Ishikawa (cell line): ENCODE measurements around the gene DTD1.
A peak's percentile ranks its signal among the peaks of the same experiment; 100 is the strongest.

Source experiments
- CEBPB ChIP-seq: IDR thresholded peaks from 2 replicates; pipeline ENCODE4 v1.6.1; 2012
- CREB1 ChIP-seq: IDR thresholded peaks from 2 replicates; pipeline ENCODE4 v1.6.1; 2012; ENCODE audit warnings: low read depth
- EGR1 ChIP-seq: IDR thresholded peaks from 2 replicates; pipeline ENCODE4 v1.6.1; 2012
- EP300 ChIP-seq: IDR thresholded peaks from 2 replicates; pipeline ENCODE4 v1.6.1; 2012; ENCODE audit warnings: borderline replicate concordance
- FOXM1 ChIP-seq: IDR thresholded peaks from 2 replicates; pipeline ENCODE4 v1.6.1; 2012; ENCODE audit warnings: low read depth, borderline replicate concordance
- NFIC ChIP-seq: IDR thresholded peaks from 2 replicates; pipeline ENCODE4 v1.6.1; 2012
- RAD21 ChIP-seq: IDR thresholded peaks from 2 replicates; pipeline ENCODE4 v1.6.1; 2012; ENCODE audit warnings: low read depth
- TAF1 ChIP-seq: IDR thresholded peaks from 2 replicates; pipeline ENCODE4 v1.6.1; 2012; ENCODE audit warnings: low read depth, mild to moderate bottlenecking
- TCF12 ChIP-seq: IDR thresholded peaks from 2 replicates; pipeline ENCODE4 v1.6.1; 2012; ENCODE audit warnings: low read depth
- TEAD4 ChIP-seq: IDR thresholded peaks from 2 replicates; pipeline ENCODE4 v1.6.1; 2012
- YY1 ChIP-seq: IDR thresholded peaks from 2 replicates; pipeline ENCODE4 v1.6.1; 2012; ENCODE audit warnings: low read depth
- ZBTB7A ChIP-seq: IDR thresholded peaks from 2 replicates; pipeline ENCODE4 v1.6.1; 2012; ENCODE audit warnings: low read depth
- TF ChIP-seq, protein P1 (sequence below): IDR thresholded peaks from 2 replicates; pipeline ENCODE4 v1.6.1; 2012
- TF ChIP-seq, protein P2 (sequence below): IDR thresholded peaks from 2 replicates; pipeline ENCODE4 v1.6.1; 2012; ENCODE audit warnings: low read depth, mild to moderate bottlenecking
- TF ChIP-seq, protein P3 (sequence below): IDR thresholded peaks from 2 replicates; pipeline ENCODE4 v1.6.1; 2012

The DTD1 gene

GRCh38 chr20:18624948-18625347 is 37.1 kb downstream of the DTD1 start:
- TF ChIP-seq EP300 (no peak), TEAD4 (no peak), CEBPB (no peak), ZBTB7A (no peak), TAF1 (no peak)
- TF ChIP-seq, protein P1, sequence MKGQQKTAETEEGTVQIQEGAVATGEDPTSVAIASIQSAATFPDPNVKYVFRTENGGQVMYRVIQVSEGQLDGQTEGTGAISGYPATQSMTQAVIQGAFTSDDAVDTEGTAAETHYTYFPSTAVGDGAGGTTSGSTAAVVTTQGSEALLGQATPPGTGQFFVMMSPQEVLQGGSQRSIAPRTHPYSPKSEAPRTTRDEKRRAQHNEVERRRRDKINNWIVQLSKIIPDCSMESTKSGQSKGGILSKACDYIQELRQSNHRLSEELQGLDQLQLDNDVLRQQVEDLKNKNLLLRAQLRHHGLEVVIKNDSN: no peak

GRCh38 chr20:18625907-18626655 is 38.2 kb downstream of the DTD1 start:
- TF ChIP-seq EGR1: no peak
- no peak for TF ChIP-seq RAD21
- TF ChIP-seq CREB1: no peak
- TF ChIP-seq, protein P1: no peak
- no peak for TF ChIP-seq CEBPB
- TF ChIP-seq, protein P2, sequence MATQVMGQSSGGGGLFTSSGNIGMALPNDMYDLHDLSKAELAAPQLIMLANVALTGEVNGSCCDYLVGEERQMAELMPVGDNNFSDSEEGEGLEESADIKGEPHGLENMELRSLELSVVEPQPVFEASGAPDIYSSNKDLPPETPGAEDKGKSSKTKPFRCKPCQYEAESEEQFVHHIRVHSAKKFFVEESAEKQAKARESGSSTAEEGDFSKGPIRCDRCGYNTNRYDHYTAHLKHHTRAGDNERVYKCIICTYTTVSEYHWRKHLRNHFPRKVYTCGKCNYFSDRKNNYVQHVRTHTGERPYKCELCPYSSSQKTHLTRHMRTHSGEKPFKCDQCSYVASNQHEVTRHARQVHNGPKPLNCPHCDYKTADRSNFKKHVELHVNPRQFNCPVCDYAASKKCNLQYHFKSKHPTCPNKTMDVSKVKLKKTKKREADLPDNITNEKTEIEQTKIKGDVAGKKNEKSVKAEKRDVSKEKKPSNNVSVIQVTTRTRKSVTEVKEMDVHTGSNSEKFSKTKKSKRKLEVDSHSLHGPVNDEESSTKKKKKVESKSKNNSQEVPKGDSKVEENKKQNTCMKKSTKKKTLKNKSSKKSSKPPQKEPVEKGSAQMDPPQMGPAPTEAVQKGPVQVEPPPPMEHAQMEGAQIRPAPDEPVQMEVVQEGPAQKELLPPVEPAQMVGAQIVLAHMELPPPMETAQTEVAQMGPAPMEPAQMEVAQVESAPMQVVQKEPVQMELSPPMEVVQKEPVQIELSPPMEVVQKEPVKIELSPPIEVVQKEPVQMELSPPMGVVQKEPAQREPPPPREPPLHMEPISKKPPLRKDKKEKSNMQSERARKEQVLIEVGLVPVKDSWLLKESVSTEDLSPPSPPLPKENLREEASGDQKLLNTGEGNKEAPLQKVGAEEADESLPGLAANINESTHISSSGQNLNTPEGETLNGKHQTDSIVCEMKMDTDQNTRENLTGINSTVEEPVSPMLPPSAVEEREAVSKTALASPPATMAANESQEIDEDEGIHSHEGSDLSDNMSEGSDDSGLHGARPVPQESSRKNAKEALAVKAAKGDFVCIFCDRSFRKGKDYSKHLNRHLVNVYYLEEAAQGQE: peak; percentile 52; the same call in 1 of the 2 replicates
- no peak for TF ChIP-seq FOXM1

DNA sequence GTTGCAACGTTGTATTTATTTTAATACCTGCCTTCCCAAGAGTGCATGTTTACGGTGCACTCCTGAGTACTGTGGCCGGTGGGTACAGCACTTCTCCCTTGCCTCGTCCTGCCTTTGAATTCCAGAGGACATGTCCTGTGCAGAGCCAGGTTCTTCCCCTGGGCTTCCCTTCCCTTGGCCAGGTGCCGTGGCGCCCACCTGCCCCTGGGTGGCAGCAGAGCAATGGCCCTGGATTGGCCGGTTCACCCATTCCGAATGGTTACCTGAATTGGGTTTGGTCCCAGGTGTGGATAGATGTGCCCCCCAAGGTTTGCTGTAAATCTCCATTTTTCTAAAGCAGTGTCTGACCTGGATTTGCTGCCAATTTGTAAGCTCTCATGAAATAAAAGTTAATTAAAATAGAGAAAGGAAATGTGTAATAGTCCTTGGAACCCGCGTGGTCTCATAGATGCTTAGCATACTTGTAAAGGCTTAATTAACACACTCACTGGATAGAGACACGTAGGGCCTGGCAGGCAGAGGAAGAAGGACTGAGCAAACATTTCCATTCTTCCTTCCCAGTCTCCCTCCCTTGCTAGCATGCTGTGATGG is 40.6 kb downstream of the DTD1 start:
- TF ChIP-seq EGR1 (no peak), EP300 (no peak), TCF12 (no peak), CEBPB (no peak), YY1 (no peak), ZBTB7A (no peak), RAD21 (peak; percentile 72)
- TF ChIP-seq, protein P1: no peak
- TF ChIP-seq, protein P3, sequence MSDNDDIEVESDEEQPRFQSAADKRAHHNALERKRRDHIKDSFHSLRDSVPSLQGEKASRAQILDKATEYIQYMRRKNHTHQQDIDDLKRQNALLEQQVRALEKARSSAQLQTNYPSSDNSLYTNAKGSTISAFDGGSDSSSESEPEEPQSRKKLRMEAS: no peak

- TF ChIP-seq YY1 (no peak), RAD21 (peak; percentile 79), ZBTB7A (no peak)
These were observed 44.4 kb downstream of the DTD1 start for GRCh38 chr20:18632196-18632789.

DNA sequence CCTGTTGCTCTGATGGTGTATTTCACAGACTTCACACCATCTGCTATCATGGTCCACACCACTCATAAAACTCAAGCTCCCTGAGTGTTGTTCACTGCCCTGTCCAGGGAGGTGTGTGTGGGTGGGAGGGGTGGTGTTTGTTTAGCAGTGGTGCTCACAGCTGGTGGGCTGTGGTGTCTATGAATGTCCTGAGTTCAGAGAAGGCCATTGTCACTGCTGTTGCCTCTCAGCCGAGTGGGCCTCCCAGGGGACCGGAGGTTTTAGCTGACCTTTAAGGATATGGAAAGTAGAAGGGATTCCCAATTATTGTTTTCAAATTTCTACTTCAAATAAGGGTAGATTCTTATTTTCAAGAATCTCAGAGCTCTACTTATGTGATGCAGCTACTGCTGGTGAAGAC is 45.6 kb downstream of the DTD1 start:
- no peak for TF ChIP-seq FOXM1
- no peak for TF ChIP-seq EP300
- TF ChIP-seq, protein P3: no peak
- TF ChIP-seq CEBPB: no peak
- TF ChIP-seq ZBTB7A: no peak
- TF ChIP-seq TAF1: no peak
- TF ChIP-seq TEAD4: no peak
- TF ChIP-seq, protein P2: no peak
- TF ChIP-seq NFIC: no peak
- no peak for TF ChIP-seq EGR1
- TF ChIP-seq CREB1: no peak
- no peak for TF ChIP-seq RAD21
- TF ChIP-seq YY1: no peak
- no peak for TF ChIP-seq TCF12
- TF ChIP-seq, protein P1: no peak
